Keratinocyte (primary cell): Measurements from ENCODE around the gene ITGBL1. TPM values are rescaled to one million over a fixed set of nuclear protein-coding genes. Genes with fewer than 3 reads are reported as not detected.

Experiments
- DNase-seq: peaks from one replicate; pipeline ENCODE4 v3.0.0-alpha.2; 2011; ENCODE audit warnings: low read depth, missing footprints, low spot score
- FAIRE-seq: peaks from 2 replicates; lab custom pipeline; 2011; peaks lifted over from hg19 to GRCh38; lab: Jason Lieb, UNC
- H2AFZ ChIP-seq: 2 replicates; pipeline ENCODE4 v1.6.0; 2012; ENCODE audit warnings: low read length, control low read depth, inconsistent platforms; ENCODE audit not compliant: control insufficient read depth
- H3K27ac ChIP-seq: 2 replicates; pipeline ENCODE4 v1.5.1; 2011; ENCODE audit warnings: low read length; ENCODE audit not compliant: control insufficient read depth, insufficient read depth
- H3K27me3 ChIP-seq: 3 replicates; pipeline ENCODE4 v1.6.0; 2011; ENCODE audit warnings: low read length; ENCODE audit not compliant: control insufficient read depth, insufficient read depth; ENCODE audit errors: extremely low read depth
- H3K36me3 ChIP-seq, 2 experiments: 2 replicates in 1 of 2; 3 replicates in 1 of 2; pipeline ENCODE4 v1.5.1; 2011; ENCODE audit warnings: low read length in 2 of 2, mild to moderate bottlenecking in 1 of 2; ENCODE audit not compliant: control insufficient read depth in 2 of 2, insufficient read depth in 2 of 2; ENCODE audit errors: extremely low read depth in 1 of 2
- H3K4me1 ChIP-seq: 3 replicates; pipeline ENCODE4 v1.5.1; 2011; ENCODE audit warnings: low read length; ENCODE audit not compliant: control insufficient read depth, insufficient read depth; ENCODE audit errors: extremely low read depth
- H3K4me2 ChIP-seq: 3 replicates; pipeline ENCODE4 v1.6.0; 2011; ENCODE audit warnings: low read depth, low read length; ENCODE audit not compliant: control insufficient read depth, insufficient read depth; ENCODE audit errors: extremely low read depth
- H3K4me3 ChIP-seq, 3 experiments: fragments of 200-600 bp in 1 of 3; sonication (generic) in 1 of 3; 2 replicates in 2 of 3; 3 replicates in 1 of 3; pipeline ENCODE4 v1.5.1; 2011 to 2016; ENCODE audit warnings: low read length in 3 of 3, mild to moderate bottlenecking in 3 of 3, control low read depth in 2 of 3, inconsistent platforms in 1 of 3, low read depth in 1 of 3, mixed read lengths in 1 of 3, mixed run types in 1 of 3, moderate library complexity in 1 of 3; ENCODE audit not compliant: control insufficient read depth in 2 of 3, insufficient read depth in 2 of 3; ENCODE audit errors: extremely low read depth in 1 of 3
- H3K79me2 ChIP-seq: 2 replicates; pipeline ENCODE4 v1.6.0; 2012; ENCODE audit warnings: low read length; ENCODE audit not compliant: control insufficient read depth, insufficient read depth
- H3K9ac ChIP-seq: 3 replicates; pipeline ENCODE4 v1.6.0; 2011; ENCODE audit warnings: low read length; ENCODE audit not compliant: control insufficient read depth, insufficient read depth; ENCODE audit errors: extremely low read depth
- H3K9me1 ChIP-seq: 3 replicates; pipeline ENCODE4 v1.6.0; 2011; ENCODE audit warnings: low read length; ENCODE audit not compliant: control insufficient read depth, insufficient read depth; ENCODE audit errors: extremely low read depth
- H3K9me3 ChIP-seq: 2 replicates; pipeline ENCODE4 v1.5.1; 2012; ENCODE audit warnings: low read depth, low read length; ENCODE audit not compliant: control insufficient read depth
- H4K20me1 ChIP-seq: 3 replicates; pipeline ENCODE4 v1.6.0; 2011; ENCODE audit warnings: low read length; ENCODE audit not compliant: control insufficient read depth, insufficient read depth; ENCODE audit errors: extremely low read depth
- CTCF ChIP-seq, 3 experiments: IDR thresholded peaks in 1 of 3; conservative IDR thresholded peaks in 1 of 3; optimal IDR thresholded peaks in 1 of 3; 2 replicates in 2 of 3; 3 replicates in 1 of 3; pipeline versions ENCODE3 to v1.5.1; 2011; ENCODE audit warnings: low read length in 3 of 3, mild to moderate bottlenecking in 3 of 3, moderate library complexity in 2 of 3, control low read depth in 1 of 3, inconsistent platforms in 1 of 3; ENCODE audit not compliant: insufficient read depth in 2 of 3; ENCODE audit errors: extremely low read depth in 1 of 3
- EZH2 ChIP-seq: IDR thresholded peaks from one replicate; pipeline ENCODE4 v1.6.1; 2012; ENCODE audit warnings: inconsistent platforms, mild to moderate bottlenecking, low read length, moderate library complexity
- dilution Hi-C: fragments of 300-500 bp; cut with MboI; formaldehyde crosslinking; loops from one replicate; pipeline ENCODE4 v1.7.0; 2020; ENCODE audit warnings: low sequenced_read_pairs; ENCODE audit not compliant: extremely low pct_ligation_motif_present
- polyA plus RNA-seq, 5 experiments: library from polyadenylated mRNA; depleted of rRNA in 3 of 5; stranded (reverse) in 3 of 5; stranded (forward) in 1 of 5; unstranded in 1 of 5; fragments of >200 nt; gene quantifications; 1 replicate in 1 of 5; 2 replicates in 3 of 5; 3 replicates in 1 of 5; pipeline versions ENCODE4 v1.2.1 to v1.2.3, GENCODE V29; 2011 to 2012; ENCODE audit warnings: missing spikeins in 2 of 5, low read depth in 1 of 5, low replicate concordance in 1 of 5

ITGBL1 gene
- polyA plus RNA-seq, 1 donor (not counting 4 experiments of a cell fraction or from before 2014, with no cell fraction given): 2.1 TPM

GRCh38 chr13:101611491-101612475 lies 159.3 kb downstream of the ITGBL1 start:
- H3K79me2 ChIP-seq: no peaks in the 10 kb centered on the region
- FAIRE-seq: no peak
- H3K36me3 ChIP-seq: no peaks in the 10 kb centered on the region

GRCh38 chr13:101612735-101613134 lies 160.3 kb downstream of the ITGBL1 start:
- no peak overlapping the region for H3K4me3 ChIP-seq
- H4K20me1 ChIP-seq: no peaks in the 10 kb centered on the region
- H3K9me1 ChIP-seq: no peaks in the 10 kb centered on the region
- no peak overlapping the region for H3K4me2 ChIP-seq
- no peaks in the 10 kb centered on the region for H3K79me2 ChIP-seq
- H3K9ac ChIP-seq: no peak overlapping the region
- no peaks in the 10 kb centered on the region for H3K36me3 ChIP-seq
- H2AFZ ChIP-seq: no peak overlapping the region
- H3K27me3 ChIP-seq: no peaks in the 10 kb centered on the region
- DNase-seq (no peak), FAIRE-seq (no peak)
- no peak overlapping the region for H3K27ac ChIP-seq
- TF ChIP-seq EZH2 (no peak), CTCF (optimal IDR thresholded peaks at IDR 0.05 in 1 of 3, IDR thresholded peaks at IDR 0.05 in 1 of 3, conservative IDR thresholded peaks at IDR 0.05 in 1 of 3; ENCODE audit: extremely low read depth in 1 of 3, insufficient read depth in 2 of 3, low read length in 3 of 3) (no peak)
- dilution Hi-C loops: no loop called here
- H3K9me3 ChIP-seq: no peaks in the 10 kb centered on the region
- H3K4me1 ChIP-seq: no peaks in the 10 kb centered on the region

More at GRCh38 chr13:101611491-101612475, 159.3 kb downstream of the ITGBL1 start:
- Histone ChIP-seq H3K4me2 (no peak overlapping the region), H3K9ac (no peak overlapping the region), H3K4me3 (no peak overlapping the region), H3K9me3 (no peaks in the 10 kb centered on the region), H3K27ac (no peak overlapping the region), H2AFZ (no peak overlapping the region), H4K20me1 (no peaks in the 10 kb centered on the region), H3K9me1 (no peaks in the 10 kb centered on the region), H3K27me3 (no peaks in the 10 kb centered on the region), H3K4me1 (no peaks in the 10 kb centered on the region)
- DNase-seq: no peak
- no peak for TF ChIP-seq CTCF (optimal IDR thresholded peaks at IDR 0.05 in 1 of 3, IDR thresholded peaks at IDR 0.05 in 1 of 3, conservative IDR thresholded peaks at IDR 0.05 in 1 of 3; ENCODE audit: extremely low read depth in 1 of 3, insufficient read depth in 2 of 3, low read length in 3 of 3)
- TF ChIP-seq EZH2: no peak
- dilution Hi-C loops: no loop called here
